Gastrocnemius medialis (tissue), 4 donors: Measurements from ENCODE around the gene ANKH. TPM values are rescaled to one million over a fixed set of nuclear protein-coding genes. Genes with fewer than 3 reads are reported as not detected.

ENCODE experiments used
- ATAC-seq, 2 donors: fragments of 150-250 bp; one replicate each; pipeline ENCODE4 v1.9.1; 2016
- DNase-seq, 2 donors: peaks; one replicate each; pipeline ENCODE4 v3.0.0-alpha.2; 2019
- H3K27ac ChIP-seq, 4 donors: fragments of 200-600 bp; sonication (generic); 1 replicate in 1 of 4; 2 replicates in 3 of 4; pipeline ENCODE4 v1.5.1; 2016 to 2018; ENCODE audit warnings: mild to moderate bottlenecking in 2 of 4, moderate library complexity in 1 of 4
- H3K27me3 ChIP-seq, 3 donors: fragments of 200-600 bp; sonication (generic) in 2 of 3; 1 replicate in 1 of 3; 2 replicates in 2 of 3; pipeline versions ENCODE4 v1.5.1 to v1.6.0; 2016 to 2019; ENCODE audit warnings: mild to moderate bottlenecking in 1 of 3, moderate library complexity in 1 of 3
- H3K36me3 ChIP-seq, 2 donors: fragments of 200-600 bp; sonication (generic) in 1 of 2; one replicate each; pipeline ENCODE4 v1.5.1; 2017 to 2018
- H3K4me1 ChIP-seq, 2 donors: fragments of 200-600 bp; sonication (generic) in 1 of 2; one replicate each; pipeline ENCODE4 v1.5.1; 2016 to 2017; ENCODE audit warnings: mild to moderate bottlenecking in 2 of 2
- H3K4me3 ChIP-seq, 4 donors: fragments of 200-600 bp; sonication (generic) in 3 of 4; 1 replicate in 1 of 4; 2 replicates in 3 of 4; pipeline ENCODE4 v1.5.1; 2016 to 2019; ENCODE audit warnings: mild to moderate bottlenecking in 2 of 4
- H3K9me3 ChIP-seq, 3 donors: fragments of 200-600 bp; sonication (generic) in 2 of 3; 1 replicate in 1 of 3; 2 replicates in 2 of 3; pipeline ENCODE4 v1.5.1; 2016 to 2019
- POLR2A ChIP-seq, 2 donors: fragments of 450-650 bp; IDR thresholded peaks; one replicate each; pipeline ENCODE4 v1.6.1; 2017; ENCODE audit warnings: antibody characterized with exemption in 2 of 2, mild to moderate bottlenecking in 2 of 2, moderate library complexity in 2 of 2
- in situ Hi-C, 4 donors: fragments of 200-750 bp; cut with MboI; loops; one replicate each; pipeline versions ENCODE4 v1.15.0 to v1.8.0; 2017; ENCODE audit warnings: low sequenced_read_pairs in 4 of 4
- intact Hi-C: fragments of 100-400 bp; cut with DNase I; formaldehyde crosslinking; loops from one replicate; pipeline ENCODE4 v1.15.1; 2023; ENCODE audit warnings: low total_unique reads
- total RNA-seq, 4 donors: library from RNA; depleted of rRNA; stranded (reverse); fragments of >200 nt; gene quantifications; one replicate each; pipeline versions ENCODE4 v1.1.0 to v1.2.3, GENCODE V29; 2016
- TF ChIP-seq, protein P1 (sequence below), 5 experiments: fragments of 450-650 bp in 3 of 5; fragments of 200-600 bp in 2 of 5; sonication (generic) in 2 of 5; IDR thresholded peaks in 4 of 5; conservative IDR thresholded peaks in 1 of 5; 1 replicate in 4 of 5; 2 replicates in 1 of 5; pipeline ENCODE4 v1.5.1; 2016 to 2019; ENCODE audit warnings: antibody characterized with exemption in 5 of 5, mild to moderate bottlenecking in 3 of 5, moderate library complexity in 3 of 5

ANKH gene
- total RNA-seq, 4 donors from 2014 or later: 33.5 to 52.1 (median 36.0) TPM

GRCh38 chr5:14882658-14883580 is 11.3 kb upstream of the ANKH start:
- Histone ChIP-seq H3K4me3 (no peak overlapping the region), H3K27me3 (no peaks in the 10 kb centered on the region), H3K27ac (no peak overlapping the region), H3K4me1 (peaks cover 8 to 17% of the 10 kb centered on the region in 2 donors), H3K36me3 (no peaks in the 10 kb centered on the region), H3K9me3 (no peaks in the 10 kb centered on the region)
- DNase-seq (no peak), ATAC-seq (no peak)
- no peak for TF ChIP-seq POLR2A (IDR thresholded peaks at IDR 0.05)
- TF ChIP-seq, protein P1, sequence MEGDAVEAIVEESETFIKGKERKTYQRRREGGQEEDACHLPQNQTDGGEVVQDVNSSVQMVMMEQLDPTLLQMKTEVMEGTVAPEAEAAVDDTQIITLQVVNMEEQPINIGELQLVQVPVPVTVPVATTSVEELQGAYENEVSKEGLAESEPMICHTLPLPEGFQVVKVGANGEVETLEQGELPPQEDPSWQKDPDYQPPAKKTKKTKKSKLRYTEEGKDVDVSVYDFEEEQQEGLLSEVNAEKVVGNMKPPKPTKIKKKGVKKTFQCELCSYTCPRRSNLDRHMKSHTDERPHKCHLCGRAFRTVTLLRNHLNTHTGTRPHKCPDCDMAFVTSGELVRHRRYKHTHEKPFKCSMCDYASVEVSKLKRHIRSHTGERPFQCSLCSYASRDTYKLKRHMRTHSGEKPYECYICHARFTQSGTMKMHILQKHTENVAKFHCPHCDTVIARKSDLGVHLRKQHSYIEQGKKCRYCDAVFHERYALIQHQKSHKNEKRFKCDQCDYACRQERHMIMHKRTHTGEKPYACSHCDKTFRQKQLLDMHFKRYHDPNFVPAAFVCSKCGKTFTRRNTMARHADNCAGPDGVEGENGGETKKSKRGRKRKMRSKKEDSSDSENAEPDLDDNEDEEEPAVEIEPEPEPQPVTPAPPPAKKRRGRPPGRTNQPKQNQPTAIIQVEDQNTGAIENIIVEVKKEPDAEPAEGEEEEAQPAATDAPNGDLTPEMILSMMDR (IDR thresholded peaks at IDR 0.05 in 4 of 5, conservative IDR thresholded peaks at IDR 0.05 in 1 of 5): no peak
- in situ Hi-C loops (loop anchor here in 1 of 4 donors (10.0 kb wide), 1 partner anchor 112 kb away; no protein-coding TSS in a partner anchor), intact Hi-C loops (no loop called here)

- no peaks in the 10 kb centered on the region for H3K36me3 ChIP-seq
- H3K27ac ChIP-seq: no peak overlapping the region
- H3K9me3 ChIP-seq: no peaks in the 10 kb centered on the region
- in situ Hi-C loops: loop anchor here in 1 of 4 donors (10.0 kb wide), 1 partner anchor 113 kb away; no protein-coding TSS in a partner anchor
- TF ChIP-seq, protein P1 (IDR thresholded peaks at IDR 0.05 in 4 of 5, conservative IDR thresholded peaks at IDR 0.05 in 1 of 5): no peak
- no peak for TF ChIP-seq POLR2A (IDR thresholded peaks at IDR 0.05)
- H3K4me3 ChIP-seq: no peak overlapping the region
- no peaks in the 10 kb centered on the region for H3K27me3 ChIP-seq
- ATAC-seq: no peak
- no peak for DNase-seq
- intact Hi-C loops: no loop called here
- H3K4me1 ChIP-seq: peaks cover 8 to 17% of the 10 kb centered on the region in 2 donors
These were observed 10.2 kb upstream of the ANKH start for GRCh38 chr5:14881826-14882225.

GRCh38 chr5:14880688-14881087 is 9.1 kb upstream of the ANKH start:
- Histone ChIP-seq H3K27me3 (no peaks in the 10 kb centered on the region), H3K36me3 (no peaks in the 10 kb centered on the region), H3K27ac (no peak overlapping the region), H3K4me1 (peaks cover 8 to 17% of the 10 kb centered on the region in 2 donors), H3K9me3 (no peaks in the 10 kb centered on the region), H3K4me3 (no peak overlapping the region)
- intact Hi-C loops: no loop called here
- no peak for TF ChIP-seq POLR2A (IDR thresholded peaks at IDR 0.05)
- TF ChIP-seq, protein P1 (IDR thresholded peaks at IDR 0.05 in 4 of 5, conservative IDR thresholded peaks at IDR 0.05 in 1 of 5): no peak
- ATAC-seq: peak in 1 of 2 donors; percentile 56
- DNase-seq: no peak
- in situ Hi-C loops: loop anchor here in 1 of 4 donors (10.0 kb wide), 1 partner anchor 114 kb away; no protein-coding TSS in a partner anchor

- in situ Hi-C loops: loop anchor here in 3 of 4 donors (10.0 kb wide), 2 partner anchors 115 to 125 kb away; no protein-coding TSS in a partner anchor
- Histone ChIP-seq H3K4me3 (no peak overlapping the region), H3K4me1 (peaks cover 8 to 17% of the 10 kb centered on the region in 2 donors), H3K36me3 (no peaks in the 10 kb centered on the region), H3K27me3 (no peaks in the 10 kb centered on the region), H3K9me3 (no peaks in the 10 kb centered on the region), H3K27ac (no peak overlapping the region)
- TF ChIP-seq, protein P1 (IDR thresholded peaks at IDR 0.05 in 4 of 5, conservative IDR thresholded peaks at IDR 0.05 in 1 of 5): no peak
- TF ChIP-seq POLR2A (IDR thresholded peaks at IDR 0.05): no peak
- intact Hi-C loops: no loop called here
- DNase-seq (no peak), ATAC-seq (no peak)
These were observed 8.5 kb upstream of the ANKH start for GRCh38 chr5:14879937-14880589.
